HepG2 (cell line): ENCODE results near the gene ZNF581. TPM values are rescaled to one million over a fixed set of nuclear protein-coding genes. Genes with fewer than 3 reads are reported as not detected.

Experiments used
- ATF1 ChIP-seq: IDR thresholded peaks from 2 replicates; pipeline ENCODE4 v1.6.1; 2016; ENCODE audit warnings: mild to moderate bottlenecking, control low read depth
- HNF1B ChIP-seq: sonication (generic); formaldehyde crosslinking; IDR thresholded peaks from 2 replicates; pipeline ENCODE4 v1.5.1; 2020; ENCODE audit warnings: mild to moderate bottlenecking, moderate library complexity, missing genetic modification reagents
- KDM4B ChIP-seq: sonication (generic); formaldehyde crosslinking; IDR thresholded peaks from 2 replicates; pipeline ENCODE4 v1.4.0; 2020; ENCODE audit warnings: missing genetic modification reagents
- NONO ChIP-seq, 2 experiments: fragments of 450-650 bp in 1 of 2; sonication (generic) in 1 of 2; formaldehyde crosslinking in 1 of 2; IDR thresholded peaks in 1 of 2; conservative IDR thresholded peaks in 1 of 2; 2 replicates each; pipeline versions ENCODE4 v1.6.1 to v1.8.0; 2017 to 2022; ENCODE audit warnings: mild to moderate bottlenecking in 1 of 2, missing genetic modification reagents in 1 of 2, moderate library complexity in 1 of 2
- NRL ChIP-seq: sonication (generic); formaldehyde crosslinking; IDR thresholded peaks from 2 replicates; pipeline ENCODE4 v1.5.0; 2020; ENCODE audit warnings: missing genetic modification reagents, mild to moderate bottlenecking, moderate library complexity, borderline replicate concordance
- POLR2G ChIP-seq: fragments of 200-400 bp; formaldehyde crosslinking; IDR thresholded peaks from 2 replicates; pipeline ENCODE4 v1.6.1; 2018; ENCODE audit warnings: mild to moderate bottlenecking, low read depth, low read length, moderate library complexity
- TCF12 ChIP-seq, 2 experiments: fragments of 450-650 bp in 1 of 2; sonication (generic) in 1 of 2; formaldehyde crosslinking in 1 of 2; IDR thresholded peaks; 2 replicates each; pipeline versions ENCODE4 v1.6.1 to v1.8.0; 2017 to 2022; ENCODE audit warnings: antibody characterized with exemption in 1 of 2, mild to moderate bottlenecking in 1 of 2, missing genetic modification reagents in 1 of 2, moderate library complexity in 1 of 2
- ZBTB46 ChIP-seq: sonication (generic); formaldehyde crosslinking; IDR thresholded peaks from 2 replicates; pipeline ENCODE4 v1.4.0; 2020; ENCODE audit warnings: mild to moderate bottlenecking, missing genetic modification reagents, borderline replicate concordance
- ZNF318 ChIP-seq: sonication (generic); formaldehyde crosslinking; IDR thresholded peaks from 2 replicates; pipeline ENCODE4 v1.4.0; 2020; ENCODE audit warnings: mild to moderate bottlenecking, missing genetic modification reagents
- ZNF543 ChIP-seq: sonication (generic); formaldehyde crosslinking; IDR thresholded peaks from 2 replicates; pipeline ENCODE4 v1.4.0; 2020; ENCODE audit warnings: mild to moderate bottlenecking, missing genetic modification reagents
- ZNF740 ChIP-seq: sonication (generic); formaldehyde crosslinking; IDR thresholded peaks from 2 replicates; pipeline ENCODE4 v1.4.0; 2020; ENCODE audit warnings: missing genetic modification reagents
- ZNF772 ChIP-seq: sonication (generic); formaldehyde crosslinking; IDR thresholded peaks from 2 replicates; pipeline ENCODE4 v1.5.0; 2020; ENCODE audit warnings: mild to moderate bottlenecking, missing genetic modification reagents
- ZNF777 ChIP-seq: sonication (generic); formaldehyde crosslinking; IDR thresholded peaks from 2 replicates; pipeline ENCODE4 v1.4.0; 2020; ENCODE audit warnings: missing genetic modification reagents
- polyA plus RNA-seq, 8 experiments: library from polyadenylated mRNA; depleted of rRNA in 3 of 8; stranded (reverse) in 7 of 8; unstranded in 1 of 8; fragments of >200 nt; fragmentation: Illumina TruSeq in 4 of 8; extraction: Trizol in 4 of 8; gene quantifications; 2 replicates each; pipeline versions ENCODE4 v1.2.1 to v1.2.3, GENCODE V29; 2011 to 2016; ENCODE audit warnings: low read depth in 4 of 8, missing spikeins in 1 of 8, mixed read lengths in 1 of 8; ENCODE audit not compliant: insufficient read depth in 1 of 8
- total RNA-seq, 5 experiments: library from RNA; depleted of rRNA; stranded (reverse); fragments of >200 nt; fragmentation: Illumina TruSeq; extraction: Trizol; gene quantifications; 2 replicates each; pipeline ENCODE4 v1.2.3, GENCODE V29; 2016; ENCODE audit warnings: low read depth in 1 of 5
- TF ChIP-seq, protein P1 (sequence below): IDR thresholded peaks from 2 replicates; pipeline ENCODE4 v1.6.1; 2016; ENCODE audit warnings: missing genetic modification reagents, missing compliant biosample characterization

The ZNF581 gene
- total and polyA plus RNA-seq, 2 of the 13 experiments (the other 11 are each of a cell fraction or from before 2014, with no cell fraction given): 19.6 to 49.5 TPM

DNA sequence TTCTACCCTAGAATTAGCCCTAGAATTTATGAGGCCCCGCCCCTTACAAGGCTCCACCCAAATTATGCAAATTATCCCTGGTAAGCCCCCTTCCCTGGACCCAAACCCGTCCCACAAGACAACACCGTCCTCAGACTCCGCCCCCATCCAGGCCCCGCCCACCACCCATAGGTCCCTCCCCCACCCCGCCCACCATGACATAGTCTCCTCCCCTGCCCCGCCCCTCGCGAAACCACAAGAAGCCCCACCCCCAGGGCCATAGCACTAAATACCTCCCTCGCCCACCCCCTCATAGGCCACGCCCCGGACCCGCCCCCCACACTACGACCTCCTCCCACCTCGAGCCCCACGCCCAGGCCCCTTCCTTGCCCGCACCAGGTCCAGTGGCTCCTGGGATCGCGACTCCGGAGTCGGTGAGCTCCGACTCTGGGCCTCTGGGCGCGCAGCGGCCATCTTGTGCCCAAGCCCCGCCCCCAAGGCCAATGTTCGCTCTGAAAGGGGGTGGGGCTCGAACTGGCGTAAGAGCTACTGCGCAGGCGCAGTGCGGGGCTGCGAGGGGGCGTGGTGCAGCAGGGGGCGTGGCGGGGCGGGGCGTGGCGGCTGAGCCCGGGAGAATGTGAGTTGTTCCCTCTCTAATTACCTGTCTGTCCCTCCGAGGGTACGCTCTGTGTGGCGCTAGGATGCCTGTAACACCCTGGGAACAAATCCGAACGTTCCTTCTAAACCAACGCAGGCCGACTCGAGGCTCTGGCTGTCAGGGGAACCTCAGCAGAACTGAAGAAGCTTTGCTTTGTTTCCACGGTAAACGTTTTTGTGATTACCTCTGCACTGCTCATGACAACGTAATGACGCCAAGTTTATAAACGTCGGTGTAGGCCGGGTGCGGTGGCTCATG is 19.1 kb upstream of the ZNF581 start, which contains the start of gene ZNF784 (continued):
- TF ChIP-seq POLR2G (peak; percentile 88), ZNF543 (CRISPR knock-in tag) (0 out of 2 replicates have a peak, but pooled peaks have one; percentile 37), HNF1B (CRISPR knock-in tag) (peak; percentile 57; the same call in 1 of the 2 replicates), ZBTB46 (CRISPR knock-in tag) (no peak), ZNF740 (CRISPR knock-in tag) (no peak), KDM4B (CRISPR knock-in tag) (no peak), NRL (CRISPR knock-in tag) (peak; percentile 66; the same call in 1 of the 2 replicates), ZNF318 (0 out of 2 replicates have a peak, but pooled peaks have one; percentile 25), TCF12 (IDR thresholded peaks at IDR 0.05) (no peak), TCF12 (CRISPR knock-in tag; IDR thresholded peaks at IDR 0.05) (no peak), ZNF777 (CRISPR knock-in tag) (0 out of 2 replicates have a peak, but pooled peaks have one; percentile 16), ZNF772 (CRISPR knock-in tag) (0 out of 2 replicates have a peak, but pooled peaks have one; percentile 47), NONO (IDR thresholded peaks at IDR 0.05) (no peak), NONO (CRISPR knock-in tag; conservative IDR thresholded peaks at IDR 0.05) (0 out of 2 replicates have a peak, but pooled peaks have one; percentile 53), ATF1 (no peak)
- TF ChIP-seq, protein P1, sequence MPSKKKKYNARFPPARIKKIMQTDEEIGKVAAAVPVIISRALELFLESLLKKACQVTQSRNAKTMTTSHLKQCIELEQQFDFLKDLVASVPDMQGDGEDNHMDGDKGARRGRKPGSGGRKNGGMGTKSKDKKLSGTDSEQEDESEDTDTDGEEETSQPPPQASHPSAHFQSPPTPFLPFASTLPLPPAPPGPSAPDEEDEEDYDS (CRISPR knock-in tag): peak; percentile 77; the same call in 1 of the 2 replicates
